Cardiac fibroblast (primary cell): Measurements from ENCODE around the gene SMAD6.

Source experiments
- DNase-seq, 2 donors: peaks; one replicate each; pipeline versions ENCODE4 v3.0.0 to v3.0.0-alpha.2; 2010; ENCODE audit warnings: low read depth in 2 of 2
- H3K4me3 ChIP-seq, 2 donors: replicated peaks in 1 of 2; 1 replicate in 1 of 2; 2 replicates in 1 of 2; pipeline ENCODE4 v1.5.1; 2011; ENCODE audit warnings: low read depth in 2 of 2, low read length in 2 of 2, mild to moderate bottlenecking in 2 of 2, moderate library complexity in 1 of 2
- CTCF ChIP-seq: IDR thresholded peaks from one replicate; pipeline ENCODE4 v1.5.1; 2011; ENCODE audit warnings: low read depth, mild to moderate bottlenecking, low read length, inconsistent platforms

SMAD6 gene

GRCh38 chr15:66822114-66822513, 120.1 kb downstream of the SMAD6 start:
- TF ChIP-seq CTCF, result no peak
- H3K4me3 ChIP-seq, result no peak overlapping the region
- no peak for DNase-seq

- DNase-seq, result no peak
- no peak for TF ChIP-seq CTCF
- no peak overlapping the region for H3K4me3 ChIP-seq
Observed at GRCh38 chr15:66822576-66822975, 120.5 kb downstream of the SMAD6 start.

- H3K4me3 ChIP-seq, result no peak overlapping the region
- no peak for TF ChIP-seq CTCF
- DNase-seq, result no peak
Observed at GRCh38 chr15:66823601-66824000, 121.6 kb downstream of the SMAD6 start.

DNA sequence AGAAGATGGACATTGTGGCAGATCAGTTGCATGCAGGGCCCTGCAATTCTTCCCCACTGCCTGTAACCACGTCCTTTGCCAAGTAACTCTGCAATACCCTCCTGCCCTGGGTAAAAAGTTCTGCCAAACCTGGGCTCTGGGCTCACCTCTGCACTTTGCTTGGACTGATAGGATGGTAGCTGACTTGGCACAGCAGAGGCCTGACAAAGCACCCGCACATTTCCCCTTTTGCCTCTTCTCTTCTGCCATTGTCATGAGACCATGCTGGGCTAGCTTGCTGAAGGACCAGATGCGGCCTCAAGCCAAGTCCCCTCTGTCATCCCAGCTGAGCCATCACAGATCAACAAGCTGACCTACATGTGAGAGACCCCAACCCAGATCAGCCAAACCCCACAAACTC, 122.4 kb downstream of the SMAD6 start:
- DNase-seq, result no peak
- no peak overlapping the region for H3K4me3 ChIP-seq
- no peak for TF ChIP-seq CTCF

GRCh38 chr15:66825139-66825538, 123.1 kb downstream of the SMAD6 start:
- no peak for TF ChIP-seq CTCF
- no peak for DNase-seq
- no peak overlapping the region for H3K4me3 ChIP-seq

- no peak for TF ChIP-seq CTCF
- no peak overlapping the region for H3K4me3 ChIP-seq
- no peak for DNase-seq
Observed at GRCh38 chr15:66825731-66826130, 123.7 kb downstream of the SMAD6 start.

- DNase-seq, result no peak
- TF ChIP-seq CTCF, result no peak
- no peak overlapping the region for H3K4me3 ChIP-seq
Observed at GRCh38 chr15:66826507-66826906, 124.5 kb downstream of the SMAD6 start.
